Panc1 (cell line): Measurements from ENCODE around the gene NUS1.

Experiments
- POLR2AphosphoS5 ChIP-seq: IDR thresholded peaks from 2 replicates; pipeline ENCODE4 v1.6.1; 2012; ENCODE audit warnings: mild to moderate bottlenecking, low read depth, low read length, moderate library complexity
- SIN3A ChIP-seq: IDR thresholded peaks from 2 replicates; pipeline ENCODE4 v1.6.1; 2012; ENCODE audit warnings: low read depth, mild to moderate bottlenecking, low read length, moderate library complexity, borderline replicate concordance; ENCODE audit not compliant: insufficient read depth
- TCF7L2 ChIP-seq: IDR thresholded peaks from 2 replicates; pipeline ENCODE4 v1.6.1; 2011; ENCODE audit warnings: mild to moderate bottlenecking, low read depth, low read length, inconsistent platforms
- TF ChIP-seq, protein P1 (sequence below): fragments of 450-650 bp; IDR thresholded peaks from 2 replicates; pipeline ENCODE4 v1.5.1; 2017; ENCODE audit warnings: mild to moderate bottlenecking
- TF ChIP-seq, protein P2 (sequence below), 2 experiments: IDR thresholded peaks; 2 replicates each; pipeline ENCODE4 v1.6.1; 2011 to 2012; ENCODE audit warnings: low read depth in 2 of 2, control low read depth in 1 of 2, low read length in 1 of 2, mild to moderate bottlenecking in 1 of 2, moderate library complexity in 1 of 2; ENCODE audit not compliant: insufficient read depth in 1 of 2

DNA sequence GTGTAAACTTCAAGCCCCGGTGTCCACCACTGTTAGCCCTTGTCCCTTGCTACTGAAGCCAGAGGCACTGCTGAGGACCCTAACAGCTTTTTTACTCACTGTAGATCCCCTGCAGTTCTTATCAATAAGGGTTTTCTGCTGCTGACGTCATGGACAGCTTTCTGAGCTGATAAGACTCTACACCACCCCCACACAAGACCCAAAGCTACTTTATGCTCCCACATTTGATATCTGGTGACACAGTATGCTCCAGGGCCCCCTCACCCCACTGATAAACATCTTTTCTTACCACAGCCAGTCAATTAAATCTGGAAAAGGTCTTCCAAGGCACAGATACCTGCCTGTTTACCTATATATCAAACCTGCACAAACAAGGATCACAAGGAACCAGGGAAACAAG is 65.3 kb downstream of the NUS1 start:
- no peak for TF ChIP-seq POLR2AphosphoS5
- TF ChIP-seq, protein P1, sequence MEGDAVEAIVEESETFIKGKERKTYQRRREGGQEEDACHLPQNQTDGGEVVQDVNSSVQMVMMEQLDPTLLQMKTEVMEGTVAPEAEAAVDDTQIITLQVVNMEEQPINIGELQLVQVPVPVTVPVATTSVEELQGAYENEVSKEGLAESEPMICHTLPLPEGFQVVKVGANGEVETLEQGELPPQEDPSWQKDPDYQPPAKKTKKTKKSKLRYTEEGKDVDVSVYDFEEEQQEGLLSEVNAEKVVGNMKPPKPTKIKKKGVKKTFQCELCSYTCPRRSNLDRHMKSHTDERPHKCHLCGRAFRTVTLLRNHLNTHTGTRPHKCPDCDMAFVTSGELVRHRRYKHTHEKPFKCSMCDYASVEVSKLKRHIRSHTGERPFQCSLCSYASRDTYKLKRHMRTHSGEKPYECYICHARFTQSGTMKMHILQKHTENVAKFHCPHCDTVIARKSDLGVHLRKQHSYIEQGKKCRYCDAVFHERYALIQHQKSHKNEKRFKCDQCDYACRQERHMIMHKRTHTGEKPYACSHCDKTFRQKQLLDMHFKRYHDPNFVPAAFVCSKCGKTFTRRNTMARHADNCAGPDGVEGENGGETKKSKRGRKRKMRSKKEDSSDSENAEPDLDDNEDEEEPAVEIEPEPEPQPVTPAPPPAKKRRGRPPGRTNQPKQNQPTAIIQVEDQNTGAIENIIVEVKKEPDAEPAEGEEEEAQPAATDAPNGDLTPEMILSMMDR = no peak
- TF ChIP-seq, protein P2, sequence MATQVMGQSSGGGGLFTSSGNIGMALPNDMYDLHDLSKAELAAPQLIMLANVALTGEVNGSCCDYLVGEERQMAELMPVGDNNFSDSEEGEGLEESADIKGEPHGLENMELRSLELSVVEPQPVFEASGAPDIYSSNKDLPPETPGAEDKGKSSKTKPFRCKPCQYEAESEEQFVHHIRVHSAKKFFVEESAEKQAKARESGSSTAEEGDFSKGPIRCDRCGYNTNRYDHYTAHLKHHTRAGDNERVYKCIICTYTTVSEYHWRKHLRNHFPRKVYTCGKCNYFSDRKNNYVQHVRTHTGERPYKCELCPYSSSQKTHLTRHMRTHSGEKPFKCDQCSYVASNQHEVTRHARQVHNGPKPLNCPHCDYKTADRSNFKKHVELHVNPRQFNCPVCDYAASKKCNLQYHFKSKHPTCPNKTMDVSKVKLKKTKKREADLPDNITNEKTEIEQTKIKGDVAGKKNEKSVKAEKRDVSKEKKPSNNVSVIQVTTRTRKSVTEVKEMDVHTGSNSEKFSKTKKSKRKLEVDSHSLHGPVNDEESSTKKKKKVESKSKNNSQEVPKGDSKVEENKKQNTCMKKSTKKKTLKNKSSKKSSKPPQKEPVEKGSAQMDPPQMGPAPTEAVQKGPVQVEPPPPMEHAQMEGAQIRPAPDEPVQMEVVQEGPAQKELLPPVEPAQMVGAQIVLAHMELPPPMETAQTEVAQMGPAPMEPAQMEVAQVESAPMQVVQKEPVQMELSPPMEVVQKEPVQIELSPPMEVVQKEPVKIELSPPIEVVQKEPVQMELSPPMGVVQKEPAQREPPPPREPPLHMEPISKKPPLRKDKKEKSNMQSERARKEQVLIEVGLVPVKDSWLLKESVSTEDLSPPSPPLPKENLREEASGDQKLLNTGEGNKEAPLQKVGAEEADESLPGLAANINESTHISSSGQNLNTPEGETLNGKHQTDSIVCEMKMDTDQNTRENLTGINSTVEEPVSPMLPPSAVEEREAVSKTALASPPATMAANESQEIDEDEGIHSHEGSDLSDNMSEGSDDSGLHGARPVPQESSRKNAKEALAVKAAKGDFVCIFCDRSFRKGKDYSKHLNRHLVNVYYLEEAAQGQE (IDR thresholded peaks at IDR 0.05; ENCODE audit: insufficient read depth in 1 of 2, low read depth in 2 of 2, low read length in 1 of 2) = no peak
- no peak for TF ChIP-seq SIN3A
- TF ChIP-seq TCF7L2 = no peak
